ENCODE data around the gene ATP5MC3.

The ATP5MC3 gene

GRCh38 chr2:175152242-175152641, 29.3 kb downstream of the ATP5MC3 start:
- H3K27me3 ChIP-seq (ENCODE audit: control insufficient read depth in 2 of 2, insufficient read depth in 2 of 2, low read length in 2 of 2), result no peaks in the 10 kb centered on the region
- no peak overlapping the region for H3K4me3 ChIP-seq (ENCODE audit: low read length in 2 of 2)
- H3K27ac ChIP-seq (ENCODE audit: low read depth in 2 of 2, low read length in 2 of 2), result no peak overlapping the region
- peaks cover 2 to 6% of the 10 kb centered on the region in 2 donors for H3K36me3 ChIP-seq (ENCODE audit: control insufficient read depth in 2 of 2, insufficient read depth in 2 of 2, low read length in 2 of 2)
- peaks cover 4 to 5% of the 10 kb centered on the region in 2 donors for H3K4me1 ChIP-seq (ENCODE audit: control insufficient read depth in 2 of 2, insufficient read depth in 2 of 2, low read length in 2 of 2)
- H3K9me3 ChIP-seq (ENCODE audit: control insufficient read depth in 2 of 2, low read length in 2 of 2), result no peaks in the 10 kb centered on the region
- no peak overlapping the region for H3K9ac ChIP-seq (ENCODE audit: low read depth in 1 of 2, low read length in 2 of 2)

DNA sequence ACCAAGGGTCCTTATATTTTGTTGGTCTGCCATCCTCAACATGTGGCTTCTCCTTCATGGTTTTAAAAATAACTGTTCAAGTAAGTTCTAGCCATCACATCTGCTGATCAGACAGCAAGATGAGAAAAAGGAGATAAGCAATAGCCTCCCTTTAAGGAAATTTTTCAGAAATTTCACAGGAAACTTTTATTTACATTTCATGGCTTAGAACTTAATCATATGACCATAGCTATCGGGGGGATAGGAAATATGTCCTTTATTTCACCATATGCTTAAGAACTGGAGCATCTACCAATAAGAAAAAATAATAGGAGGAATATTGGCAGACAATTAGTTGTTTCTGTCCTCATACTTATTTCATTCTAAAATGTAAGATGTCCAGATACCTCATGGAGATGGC, 29.7 kb downstream of the ATP5MC3 start:
- no peak overlapping the region for H3K9ac ChIP-seq (ENCODE audit: low read depth in 1 of 2, low read length in 2 of 2)

GRCh38 chr2:175147186-175147585, 34.3 kb downstream of the ATP5MC3 start:
- H3K36me3 ChIP-seq (ENCODE audit: control insufficient read depth in 2 of 2, insufficient read depth in 2 of 2, low read length in 2 of 2), result peaks cover 6 to 9% of the 10 kb centered on the region in 2 donors
- H3K27ac ChIP-seq (ENCODE audit: low read depth in 2 of 2, low read length in 2 of 2), result no peak overlapping the region

More for the DNA sequence above, 29.7 kb downstream of the ATP5MC3 start:
- Histone ChIP-seq H3K4me1 (ENCODE audit: control insufficient read depth in 2 of 2, insufficient read depth in 2 of 2, low read length in 2 of 2) (peaks cover 0 to 3% of the 10 kb centered on the region in 2 donors), H3K36me3 (ENCODE audit: control insufficient read depth in 2 of 2, insufficient read depth in 2 of 2, low read length in 2 of 2) (peaks cover 2 to 6% of the 10 kb centered on the region in 2 donors), H3K4me3 (ENCODE audit: low read length in 2 of 2) (no peak overlapping the region), H3K27ac (ENCODE audit: low read depth in 2 of 2, low read length in 2 of 2) (no peak overlapping the region), H3K27me3 (ENCODE audit: control insufficient read depth in 2 of 2, insufficient read depth in 2 of 2, low read length in 2 of 2) (no peaks in the 10 kb centered on the region), H3K9me3 (ENCODE audit: control insufficient read depth in 2 of 2, low read length in 2 of 2) (no peaks in the 10 kb centered on the region)

DNA sequence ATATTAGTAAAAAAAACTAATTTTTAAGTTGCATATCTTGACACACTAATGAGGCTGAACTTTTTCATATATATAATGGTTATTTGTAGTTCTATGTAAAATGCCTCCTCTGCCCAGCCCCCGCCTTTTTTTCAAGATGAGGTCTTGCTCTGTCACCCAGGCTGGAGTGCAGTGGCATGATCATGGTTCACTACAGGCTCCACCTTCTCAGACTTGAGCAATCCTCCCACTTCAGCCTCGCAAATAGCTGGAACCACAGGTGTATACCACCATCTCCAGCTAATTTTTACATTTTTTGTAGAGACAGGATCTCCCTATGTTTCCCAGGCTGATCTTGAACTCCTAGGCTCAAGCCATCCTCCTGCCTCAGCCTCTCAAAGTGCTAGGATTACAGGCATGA, 37.8 kb downstream of the ATP5MC3 start:
- no peaks in the 10 kb centered on the region for H3K27me3 ChIP-seq (ENCODE audit: control insufficient read depth in 2 of 2, insufficient read depth in 2 of 2, low read length in 2 of 2)
- no peaks in the 10 kb centered on the region for H3K9me3 ChIP-seq (ENCODE audit: control insufficient read depth in 2 of 2, low read length in 2 of 2)
- no peak overlapping the region for H3K27ac ChIP-seq (ENCODE audit: low read depth in 2 of 2, low read length in 2 of 2)
- H3K36me3 ChIP-seq (ENCODE audit: control insufficient read depth in 2 of 2, insufficient read depth in 2 of 2, low read length in 2 of 2), result peaks cover 5 to 6% of the 10 kb centered on the region in 2 donors
- no peaks in the 10 kb centered on the region for H3K4me1 ChIP-seq (ENCODE audit: control insufficient read depth in 2 of 2, insufficient read depth in 2 of 2, low read length in 2 of 2)
- no peak overlapping the region for H3K9ac ChIP-seq (ENCODE audit: low read depth in 1 of 2, low read length in 2 of 2)
- no peak overlapping the region for H3K4me3 ChIP-seq (ENCODE audit: low read length in 2 of 2)

More at GRCh38 chr2:175147186-175147585, 34.3 kb downstream of the ATP5MC3 start:
- H3K9me3 ChIP-seq (ENCODE audit: control insufficient read depth in 2 of 2, low read length in 2 of 2), result no peaks in the 10 kb centered on the region
- no peaks in the 10 kb centered on the region for H3K4me1 ChIP-seq (ENCODE audit: control insufficient read depth in 2 of 2, insufficient read depth in 2 of 2, low read length in 2 of 2)
- no peak overlapping the region for H3K9ac ChIP-seq (ENCODE audit: low read depth in 1 of 2, low read length in 2 of 2)
- no peaks in the 10 kb centered on the region for H3K27me3 ChIP-seq (ENCODE audit: control insufficient read depth in 2 of 2, insufficient read depth in 2 of 2, low read length in 2 of 2)
- no peak overlapping the region for H3K4me3 ChIP-seq (ENCODE audit: low read length in 2 of 2)

GRCh38 chr2:175143191-175143590, 38.3 kb downstream of the ATP5MC3 start:
- H3K9ac ChIP-seq (ENCODE audit: low read depth in 1 of 2, low read length in 2 of 2), result no peak overlapping the region
- no peaks in the 10 kb centered on the region for H3K27me3 ChIP-seq (ENCODE audit: control insufficient read depth in 2 of 2, insufficient read depth in 2 of 2, low read length in 2 of 2)
- H3K9me3 ChIP-seq (ENCODE audit: control insufficient read depth in 2 of 2, low read length in 2 of 2), result no peaks in the 10 kb centered on the region
- no peak overlapping the region for H3K27ac ChIP-seq (ENCODE audit: low read depth in 2 of 2, low read length in 2 of 2)
- H3K36me3 ChIP-seq (ENCODE audit: control insufficient read depth in 2 of 2, insufficient read depth in 2 of 2, low read length in 2 of 2), result peaks cover 5 to 6% of the 10 kb centered on the region in 2 donors
- no peak overlapping the region for H3K4me3 ChIP-seq (ENCODE audit: low read length in 2 of 2)
- peaks cover 0 to 2% of the 10 kb centered on the region in 2 donors for H3K4me1 ChIP-seq (ENCODE audit: control insufficient read depth in 2 of 2, insufficient read depth in 2 of 2, low read length in 2 of 2)

GRCh38 chr2:175140332-175140731, 41.2 kb downstream of the ATP5MC3 start:
- Histone ChIP-seq H3K27ac (ENCODE audit: low read depth in 2 of 2, low read length in 2 of 2) (no peak overlapping the region), H3K27me3 (ENCODE audit: control insufficient read depth in 2 of 2, insufficient read depth in 2 of 2, low read length in 2 of 2) (no peaks in the 10 kb centered on the region), H3K4me3 (ENCODE audit: low read length in 2 of 2) (no peak overlapping the region), H3K9me3 (ENCODE audit: control insufficient read depth in 2 of 2, low read length in 2 of 2) (no peaks in the 10 kb centered on the region), H3K9ac (ENCODE audit: low read depth in 1 of 2, low read length in 2 of 2) (no peak overlapping the region), H3K4me1 (ENCODE audit: control insufficient read depth in 2 of 2, insufficient read depth in 2 of 2, low read length in 2 of 2) (peaks cover 0 to 4% of the 10 kb centered on the region in 2 donors), H3K36me3 (ENCODE audit: control insufficient read depth in 2 of 2, insufficient read depth in 2 of 2, low read length in 2 of 2) (peaks cover 4 to 6% of the 10 kb centered on the region in 2 donors)

DNA sequence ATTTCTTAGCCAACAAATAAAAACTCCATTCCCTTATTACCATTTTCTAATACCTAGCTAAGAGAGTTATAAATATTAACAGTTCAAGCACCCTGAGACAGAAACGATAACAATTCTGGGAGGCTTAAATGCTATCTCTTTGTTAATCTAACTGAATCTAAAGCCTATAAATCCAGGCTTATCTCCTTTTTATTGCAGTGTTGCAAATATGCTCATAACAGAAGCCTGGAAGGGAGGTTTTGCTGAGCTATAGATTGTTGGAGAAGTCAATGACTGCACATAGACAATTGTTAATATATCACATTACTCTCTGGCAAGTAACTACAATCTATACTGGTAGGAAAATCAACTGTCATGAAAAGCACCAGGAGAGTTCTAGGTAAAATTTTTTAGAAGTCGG, 43.7 kb downstream of the ATP5MC3 start:
- Histone ChIP-seq H3K4me1 (ENCODE audit: control insufficient read depth in 2 of 2, insufficient read depth in 2 of 2, low read length in 2 of 2) (peaks cover 0 to 4% of the 10 kb centered on the region in 2 donors), H3K27ac (ENCODE audit: low read depth in 2 of 2, low read length in 2 of 2) (no peak overlapping the region), H3K36me3 (ENCODE audit: control insufficient read depth in 2 of 2, insufficient read depth in 2 of 2, low read length in 2 of 2) (peaks cover 0 to 3% of the 10 kb centered on the region in 2 donors), H3K27me3 (ENCODE audit: control insufficient read depth in 2 of 2, insufficient read depth in 2 of 2, low read length in 2 of 2) (no peaks in the 10 kb centered on the region), H3K4me3 (ENCODE audit: low read length in 2 of 2) (no peak overlapping the region), H3K9me3 (ENCODE audit: control insufficient read depth in 2 of 2, low read length in 2 of 2) (no peaks in the 10 kb centered on the region), H3K9ac (ENCODE audit: low read depth in 1 of 2, low read length in 2 of 2) (no peak overlapping the region)

GRCh38 chr2:175136334-175137215, 44.9 kb downstream of the ATP5MC3 start:
- Histone ChIP-seq H3K9ac (ENCODE audit: low read depth in 1 of 2, low read length in 2 of 2) (no peak overlapping the region), H3K4me1 (ENCODE audit: control insufficient read depth in 2 of 2, insufficient read depth in 2 of 2, low read length in 2 of 2) (peaks cover 0 to 4% of the 10 kb centered on the region in 2 donors), H3K4me3 (ENCODE audit: low read length in 2 of 2) (no peak overlapping the region), H3K36me3 (ENCODE audit: control insufficient read depth in 2 of 2, insufficient read depth in 2 of 2, low read length in 2 of 2) (peaks cover 0 to 3% of the 10 kb centered on the region in 2 donors), H3K27ac (ENCODE audit: low read depth in 2 of 2, low read length in 2 of 2) (no peak overlapping the region), H3K9me3 (ENCODE audit: control insufficient read depth in 2 of 2, low read length in 2 of 2) (no peaks in the 10 kb centered on the region), H3K27me3 (ENCODE audit: control insufficient read depth in 2 of 2, insufficient read depth in 2 of 2, low read length in 2 of 2) (no peaks in the 10 kb centered on the region)

GRCh38 chr2:175135862-175136261, 45.6 kb downstream of the ATP5MC3 start:
- H3K4me1 ChIP-seq (ENCODE audit: control insufficient read depth in 2 of 2, insufficient read depth in 2 of 2, low read length in 2 of 2), result peaks cover 0 to 4% of the 10 kb centered on the region in 2 donors
- H3K9me3 ChIP-seq (ENCODE audit: control insufficient read depth in 2 of 2, low read length in 2 of 2), result no peaks in the 10 kb centered on the region
- H3K4me3 ChIP-seq (ENCODE audit: low read length in 2 of 2), result no peak overlapping the region
- no peak overlapping the region for H3K27ac ChIP-seq (ENCODE audit: low read depth in 2 of 2, low read length in 2 of 2)
- H3K9ac ChIP-seq (ENCODE audit: low read depth in 1 of 2, low read length in 2 of 2), result no peak overlapping the region
- H3K36me3 ChIP-seq (ENCODE audit: control insufficient read depth in 2 of 2, insufficient read depth in 2 of 2, low read length in 2 of 2), result peaks cover 0 to 3% of the 10 kb centered on the region in 2 donors
- no peaks in the 10 kb centered on the region for H3K27me3 ChIP-seq (ENCODE audit: control insufficient read depth in 2 of 2, insufficient read depth in 2 of 2, low read length in 2 of 2)

GRCh38 chr2:175135177-175135576, 46.3 kb downstream of the ATP5MC3 start:
- peaks cover 0 to 3% of the 10 kb centered on the region in 2 donors for H3K36me3 ChIP-seq (ENCODE audit: control insufficient read depth in 2 of 2, insufficient read depth in 2 of 2, low read length in 2 of 2)
- H3K9me3 ChIP-seq (ENCODE audit: control insufficient read depth in 2 of 2, low read length in 2 of 2), result no peaks in the 10 kb centered on the region
- H3K4me3 ChIP-seq (ENCODE audit: low read length in 2 of 2), result no peak overlapping the region

More at GRCh38 chr2:175135177-175135576, 46.3 kb downstream of the ATP5MC3 start:
- Histone ChIP-seq H3K4me1 (ENCODE audit: control insufficient read depth in 2 of 2, insufficient read depth in 2 of 2, low read length in 2 of 2) (peaks cover 0 to 4% of the 10 kb centered on the region in 2 donors), H3K27me3 (ENCODE audit: control insufficient read depth in 2 of 2, insufficient read depth in 2 of 2, low read length in 2 of 2) (no peaks in the 10 kb centered on the region), H3K9ac (ENCODE audit: low read depth in 1 of 2, low read length in 2 of 2) (no peak overlapping the region), H3K27ac (ENCODE audit: low read depth in 2 of 2, low read length in 2 of 2) (no peak overlapping the region)
